ENCODE measurements around the gene PDLIM7.

Gene PDLIM7

DNA sequence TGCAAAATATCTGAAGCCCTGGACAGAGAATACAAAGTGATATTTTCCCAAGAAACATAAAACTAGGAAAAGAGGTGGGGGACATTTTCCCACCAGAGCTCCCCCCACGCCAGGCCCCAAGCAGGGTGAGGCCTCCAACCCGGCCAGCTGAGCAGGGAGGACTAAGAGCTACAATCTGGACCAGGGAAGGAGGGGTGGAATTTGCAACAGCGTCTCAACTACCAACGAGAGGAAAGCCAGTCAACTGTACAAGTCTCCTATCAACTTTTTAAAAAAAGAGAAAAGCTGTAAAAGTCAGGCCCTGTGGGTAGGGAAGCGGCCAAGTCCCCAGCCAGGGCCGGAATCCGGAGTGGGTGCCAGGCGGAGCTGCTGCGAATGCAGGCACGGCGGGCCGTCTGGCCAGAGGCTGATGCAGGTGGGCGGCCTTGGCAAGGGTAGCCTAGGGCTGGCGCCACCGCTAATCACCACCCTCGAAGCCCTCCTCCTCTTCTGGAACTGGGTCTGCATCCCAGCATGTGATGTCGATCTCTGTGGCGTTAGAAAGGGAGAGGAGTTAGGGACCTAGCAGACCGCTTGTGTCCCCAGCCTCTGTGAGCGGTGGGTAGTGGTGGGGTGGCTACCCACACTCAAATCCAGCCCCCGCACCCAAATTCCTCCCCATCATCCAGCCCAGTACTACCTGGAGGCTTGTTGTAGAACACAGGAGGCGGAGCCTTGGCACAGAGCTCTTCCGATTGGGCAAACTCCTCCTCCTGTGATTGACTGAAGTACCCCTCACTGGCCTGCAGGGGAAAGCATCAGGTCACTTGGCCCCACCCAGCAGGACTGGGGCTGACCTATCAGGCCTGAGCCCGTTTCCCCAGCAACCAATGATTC is 40.2 kb downstream of the PDLIM7 start:
- peak; percentile 98 for DNase-seq (ENCODE audit: low read depth)

DNA sequence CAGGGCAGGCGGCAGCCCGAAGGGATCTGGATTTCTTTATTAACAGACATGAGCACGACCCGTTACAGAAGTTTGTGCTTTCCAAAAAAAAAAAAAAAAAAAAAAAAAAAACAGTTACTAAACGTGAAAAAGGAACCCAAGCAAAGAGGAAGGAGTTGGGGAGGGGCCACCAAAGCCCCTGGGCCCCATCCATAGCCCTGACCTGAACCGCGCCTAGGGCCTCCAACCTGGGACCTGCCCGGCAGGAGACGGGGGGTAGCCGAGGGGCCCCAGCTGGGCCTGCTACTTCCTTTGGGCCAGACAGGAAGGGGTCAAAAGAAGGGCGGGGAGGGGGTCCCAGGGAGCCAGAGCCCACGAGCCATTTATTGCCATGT is 40.8 kb downstream of the PDLIM7 start:
- DNase-seq (ENCODE audit: low read depth) = no peak

DNA sequence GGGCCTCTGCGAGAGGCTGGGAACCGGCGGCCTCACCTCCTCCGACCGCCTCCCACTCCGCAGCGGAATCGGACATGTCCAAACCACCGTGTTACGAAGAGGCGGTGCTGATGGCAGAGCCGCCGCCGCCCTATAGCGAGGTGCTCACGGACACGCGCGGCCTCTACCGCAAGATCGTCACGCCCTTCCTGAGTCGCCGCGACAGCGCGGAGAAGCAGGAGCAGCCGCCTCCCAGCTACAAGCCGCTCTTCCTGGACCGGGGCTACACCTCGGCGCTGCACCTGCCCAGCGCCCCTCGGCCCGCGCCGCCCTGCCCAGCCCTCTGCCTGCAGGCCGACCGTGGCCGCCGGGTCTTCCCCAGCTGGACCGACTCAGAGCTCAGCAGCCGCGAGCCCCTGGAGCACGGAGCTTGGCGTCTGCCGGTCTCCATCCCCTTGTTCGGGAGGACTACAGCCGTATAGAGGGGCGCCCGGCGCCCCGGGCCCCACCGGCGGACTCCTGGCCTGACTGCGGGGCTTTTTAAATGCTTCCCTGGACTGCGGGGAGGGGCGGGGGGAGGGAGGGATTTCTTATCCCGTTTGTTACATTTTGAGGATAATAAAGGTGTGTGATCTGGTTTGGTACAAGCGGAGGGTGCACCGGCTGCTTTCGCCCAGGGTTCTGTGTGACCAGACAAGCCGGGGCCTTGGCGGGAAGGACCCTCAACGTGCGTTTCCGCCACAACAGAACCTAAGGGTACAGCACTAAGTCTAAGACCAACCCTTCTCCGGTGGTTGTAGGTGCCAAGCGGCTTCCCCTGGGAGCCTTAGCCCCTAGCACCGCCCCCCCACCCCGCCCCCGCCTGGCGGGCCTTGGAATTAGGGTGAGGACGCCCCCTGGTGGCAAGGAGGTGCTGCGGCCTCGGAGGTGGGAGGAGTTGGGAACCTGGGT is 41.5 kb downstream of the PDLIM7 start:
- peak; percentile 78 for DNase-seq (ENCODE audit: low read depth)

DNA sequence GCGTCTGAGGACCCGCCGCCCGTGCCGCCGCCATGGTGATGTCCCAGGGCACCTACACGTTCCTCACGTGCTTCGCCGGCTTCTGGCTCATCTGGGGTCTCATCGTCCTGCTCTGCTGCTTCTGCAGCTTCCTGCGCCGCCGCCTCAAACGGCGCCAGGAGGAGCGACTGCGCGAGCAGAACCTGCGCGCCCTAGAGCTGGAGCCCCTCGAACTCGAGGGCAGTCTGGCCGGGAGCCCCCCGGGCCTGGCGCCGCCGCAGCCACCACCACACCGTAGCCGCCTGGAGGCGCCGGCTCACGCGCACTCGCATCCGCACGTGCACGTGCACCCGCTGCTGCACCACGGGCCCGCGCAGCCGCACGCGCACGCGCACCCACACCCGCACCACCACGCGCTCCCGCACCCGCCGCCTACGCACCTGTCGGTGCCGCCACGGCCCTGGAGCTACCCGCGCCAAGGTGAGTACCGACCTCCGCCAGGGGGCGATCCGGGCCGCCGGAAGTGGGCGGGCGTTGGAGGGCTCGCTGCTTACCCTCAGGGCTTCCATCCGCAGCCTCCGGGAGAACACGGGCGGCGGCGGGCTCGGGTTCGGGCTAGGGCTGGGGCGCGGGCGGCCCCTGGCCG is 42.3 kb downstream of the PDLIM7 start:
- peak; percentile 40 for DNase-seq (ENCODE audit: low read depth)

DNA sequence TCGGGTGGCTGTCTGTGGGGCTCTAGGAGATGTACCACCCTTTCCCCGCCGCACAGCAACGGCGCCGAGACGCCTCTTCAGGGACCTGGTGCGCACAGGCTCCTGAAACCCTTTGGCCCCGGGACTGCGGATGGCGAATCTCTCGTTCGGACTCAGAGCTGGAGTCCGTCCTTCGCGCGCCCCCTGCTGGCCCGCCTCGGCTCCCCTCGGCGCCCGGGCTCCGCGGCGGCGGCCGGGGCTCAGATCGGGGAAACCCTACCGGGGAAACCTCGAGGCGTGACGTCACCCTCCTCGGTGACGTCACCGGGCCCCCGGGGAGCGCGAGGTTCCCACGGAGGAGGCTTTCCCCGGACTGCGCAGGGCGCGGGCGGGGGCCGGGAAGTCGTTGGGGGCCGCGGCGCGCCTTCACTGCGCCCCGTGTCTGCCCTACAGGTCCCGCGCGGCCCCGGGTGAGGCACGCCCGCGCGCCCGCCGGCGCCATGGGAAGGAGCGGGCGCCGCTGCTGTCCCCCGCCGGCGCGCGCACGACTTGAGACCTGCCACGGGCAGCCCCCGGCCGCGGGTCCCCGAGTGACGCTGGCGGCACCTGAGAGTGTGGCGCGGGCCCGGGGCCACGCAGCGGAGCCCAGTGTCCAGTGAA is 42.9 kb downstream of the PDLIM7 start:
- peak; percentile 71 for DNase-seq (ENCODE audit: low read depth)

DNA sequence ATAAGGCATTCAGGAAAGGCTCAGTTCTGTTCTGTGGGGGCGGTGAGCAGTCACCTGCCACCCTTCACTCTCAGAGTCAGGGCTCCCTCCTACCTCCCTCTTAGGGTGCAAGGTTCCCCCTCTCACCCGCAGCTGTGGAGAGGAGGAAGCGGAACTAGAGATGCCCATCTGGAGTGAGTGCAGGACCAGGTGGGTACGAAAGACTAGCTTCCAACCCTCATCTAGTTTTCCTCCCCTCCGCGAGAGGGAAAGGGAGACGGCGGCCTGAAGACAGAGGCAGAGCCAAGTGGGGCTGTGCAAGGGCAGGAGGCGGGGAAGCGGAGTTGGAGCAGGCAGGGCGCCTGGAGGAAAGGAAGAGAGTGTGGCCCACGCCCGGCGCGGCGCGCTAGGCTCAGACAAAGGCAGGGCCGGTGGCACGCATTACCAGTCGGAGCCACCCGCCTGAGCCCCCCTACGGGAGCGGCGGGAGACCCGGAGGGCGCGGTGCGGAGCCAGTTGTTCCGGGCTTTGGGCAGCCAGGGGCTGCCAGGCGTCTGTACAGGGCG is 43.5 kb downstream of the PDLIM7 start:
- DNase-seq (ENCODE audit: low read depth) = no peak

DNA sequence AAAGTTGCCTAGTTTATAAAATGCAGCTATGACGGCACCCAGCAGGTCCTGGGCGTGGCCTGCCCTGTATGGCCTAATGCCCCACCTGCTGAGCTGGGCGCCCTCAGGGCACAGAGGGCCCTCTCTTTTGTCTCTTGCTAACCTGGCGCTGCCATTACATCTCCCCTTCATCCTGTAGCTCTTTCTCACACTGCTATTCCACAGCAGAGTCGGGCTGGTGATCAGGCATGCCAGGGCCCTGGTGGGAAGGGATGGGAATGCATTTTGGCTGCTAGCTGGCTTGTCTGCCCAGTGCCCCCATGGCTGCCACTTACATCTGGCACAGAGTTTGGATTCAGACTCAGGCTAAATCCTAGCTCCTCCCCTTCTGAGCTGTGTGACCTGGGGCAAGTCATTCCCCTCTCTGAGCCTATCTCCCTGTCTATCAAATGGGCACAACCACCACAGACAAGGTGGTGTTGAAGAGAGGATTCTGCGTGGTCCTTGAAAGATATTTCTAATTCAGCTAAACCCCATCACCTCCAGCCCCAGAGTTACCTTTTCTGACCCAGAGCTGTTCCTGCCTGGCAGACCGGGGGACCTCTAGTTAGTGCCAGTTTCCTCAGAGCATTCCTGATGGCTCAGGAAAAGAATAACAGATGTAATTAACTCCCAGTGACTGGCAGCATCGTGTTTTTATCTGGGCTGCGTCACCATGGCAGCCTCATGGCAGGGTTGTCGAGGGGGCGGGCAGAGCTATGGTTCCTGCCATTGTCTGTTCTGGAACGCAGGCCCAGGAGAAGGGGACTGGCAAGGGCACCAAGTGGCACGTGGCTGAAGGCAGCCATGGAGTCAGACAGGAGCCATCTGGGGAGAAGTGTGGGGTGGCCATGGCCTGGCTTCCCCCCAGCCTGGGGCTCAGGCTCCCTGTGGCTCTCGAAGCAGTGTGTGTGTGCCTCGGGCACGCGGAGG is 44.4 kb downstream of the PDLIM7 start:
- DNase-seq (ENCODE audit: low read depth) = no peak

DNA sequence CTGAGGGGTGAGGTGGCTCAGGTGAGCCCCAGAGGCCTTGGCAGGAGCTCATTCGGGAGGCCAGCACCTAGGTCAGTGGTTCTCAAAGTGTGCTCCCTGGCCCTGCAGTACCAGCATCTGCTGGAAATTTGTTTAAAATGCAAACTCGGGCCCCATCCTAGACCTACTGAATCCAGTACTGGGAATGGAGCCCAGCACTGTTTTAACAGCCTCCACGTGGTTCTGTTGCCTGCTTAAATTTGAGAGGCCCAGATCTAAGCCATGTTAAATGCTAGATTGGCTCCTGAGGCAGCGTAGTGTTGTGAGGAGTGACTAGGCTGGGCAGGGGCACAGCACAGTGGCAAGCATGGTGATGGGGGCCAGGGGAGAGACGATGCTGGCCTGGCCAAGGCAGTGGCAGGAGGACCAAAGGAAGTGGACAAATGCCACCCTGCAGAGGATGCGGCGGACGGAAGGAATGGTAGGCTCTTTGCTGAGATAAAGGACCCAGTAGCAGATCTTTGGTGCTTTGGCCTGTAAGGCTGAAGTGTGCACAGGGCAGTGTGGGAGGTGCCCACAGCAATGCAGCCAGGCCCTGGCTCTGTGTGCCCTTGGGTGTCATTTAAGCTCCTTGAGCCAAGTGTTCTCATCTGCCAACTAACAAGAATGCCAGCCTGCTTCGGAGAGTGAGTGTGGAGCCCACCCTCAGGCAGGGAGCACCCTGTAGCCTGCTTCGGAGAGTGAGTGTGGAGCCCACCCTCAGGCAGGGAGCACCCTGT is 46.6 kb downstream of the PDLIM7 start:
- DNase-seq (ENCODE audit: low read depth) = no peak

DNA sequence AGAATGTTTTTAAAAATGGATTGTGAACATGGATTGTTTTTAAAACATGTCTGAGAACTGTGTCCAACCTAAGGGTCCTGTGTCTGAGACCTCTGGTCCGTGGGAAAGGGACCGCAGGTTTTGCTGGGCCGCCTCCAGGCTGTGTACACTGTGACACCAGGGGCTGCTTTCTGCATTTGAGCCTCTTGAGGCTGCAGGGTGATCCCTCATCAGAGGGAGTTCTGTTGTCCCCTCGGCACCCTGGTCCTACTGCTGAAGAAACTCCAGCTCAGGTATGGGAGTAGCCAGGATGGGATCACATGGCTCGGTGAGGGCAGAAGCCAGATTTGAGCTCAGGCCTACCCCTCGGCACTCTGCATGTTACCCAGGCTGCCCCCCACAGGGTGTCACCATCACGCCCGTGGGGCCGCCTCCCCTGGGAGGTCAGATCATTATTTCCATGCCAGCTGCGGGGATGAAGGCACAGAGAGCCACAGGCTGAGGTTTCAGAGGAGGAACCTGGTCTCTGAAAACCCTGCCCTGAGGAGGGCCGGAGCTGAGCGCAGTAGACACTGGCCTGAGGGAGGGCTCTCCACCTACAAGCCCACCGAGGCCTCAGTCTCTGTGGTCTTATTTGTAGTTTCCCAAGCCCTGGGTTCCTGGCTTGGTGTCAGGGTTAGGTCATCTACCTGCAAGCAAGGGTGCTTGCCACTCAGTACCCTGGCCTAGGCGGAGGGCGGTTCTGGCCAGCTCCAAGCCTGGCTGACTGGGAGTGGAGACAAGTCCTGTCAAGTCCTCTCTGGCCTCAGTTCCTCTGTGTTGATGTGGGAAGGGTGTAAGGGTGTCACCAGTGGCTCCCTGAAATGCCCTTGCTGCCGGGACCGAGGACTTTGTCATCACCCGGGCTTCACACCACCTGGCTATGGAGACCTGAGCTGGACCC is 48.0 kb downstream of the PDLIM7 start:
- no peak for DNase-seq (ENCODE audit: low read depth)

DNA sequence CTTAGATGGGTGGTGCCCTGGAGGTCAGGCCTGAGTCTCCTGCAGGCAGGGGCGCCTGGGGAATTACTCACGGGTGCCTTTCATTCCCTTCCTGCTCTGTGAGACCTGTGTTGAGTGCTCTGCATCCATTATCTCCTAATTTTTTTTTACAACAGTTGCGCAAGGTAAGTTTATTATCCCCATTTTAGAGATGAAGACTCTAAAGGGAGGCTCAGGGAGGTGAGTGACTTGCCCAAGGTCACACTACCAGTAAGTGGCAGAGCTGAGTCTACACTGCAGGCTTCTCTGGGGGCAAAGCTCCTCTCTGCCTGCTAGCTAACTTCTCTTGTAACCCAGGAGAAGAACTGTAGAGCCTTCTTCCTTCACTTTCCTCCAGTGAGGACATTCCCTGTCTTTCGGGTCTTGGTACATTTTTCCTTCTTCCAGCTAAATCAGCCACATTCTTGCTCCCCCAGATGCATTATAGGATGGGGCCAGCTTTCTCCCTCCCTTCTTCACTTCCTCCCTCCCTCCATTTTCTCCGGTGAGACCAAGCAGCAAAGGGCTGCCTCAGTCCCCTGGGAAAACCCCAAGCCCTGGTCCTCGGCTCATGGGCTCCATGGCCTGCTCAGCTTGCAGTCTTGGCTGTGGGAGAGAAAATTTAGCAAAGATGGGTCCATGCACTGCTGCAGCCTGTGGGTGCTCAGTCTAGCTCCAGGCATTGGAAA is 49.0 kb downstream of the PDLIM7 start:
- no peak for DNase-seq (ENCODE audit: low read depth)

DNA sequence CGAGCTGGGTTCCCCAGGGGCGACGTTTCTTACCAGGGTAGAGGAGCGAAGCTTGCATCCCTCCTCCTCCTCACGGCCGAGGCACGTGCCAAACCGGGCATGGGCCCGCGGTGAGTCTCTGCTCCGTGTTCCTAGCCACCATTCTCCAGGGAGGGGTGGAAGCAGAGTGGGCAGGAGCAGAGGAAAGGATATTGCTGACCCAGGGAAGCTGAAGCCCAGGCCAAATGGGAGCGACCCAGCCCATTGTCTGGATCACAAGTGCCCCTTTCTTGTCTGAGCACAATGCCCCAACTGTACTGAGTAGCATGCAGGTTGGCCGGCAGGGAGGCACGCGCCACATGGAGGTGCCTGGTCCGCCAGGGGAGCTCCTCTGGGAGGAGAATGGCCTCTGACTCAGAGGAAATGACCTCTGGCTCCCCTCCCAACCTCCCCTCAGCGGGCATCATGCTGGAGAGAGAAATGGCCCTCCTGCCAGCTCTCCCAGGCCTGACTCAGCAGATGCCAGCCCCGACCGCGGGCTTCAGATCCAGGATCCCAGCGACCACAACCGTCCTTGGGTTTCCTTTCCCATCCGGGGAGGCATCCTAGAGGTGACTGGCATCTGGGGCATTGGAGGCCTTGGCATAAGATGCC is 49.7 kb downstream of the PDLIM7 start:
- peak; percentile 88 for DNase-seq (ENCODE audit: low read depth)

DNA sequence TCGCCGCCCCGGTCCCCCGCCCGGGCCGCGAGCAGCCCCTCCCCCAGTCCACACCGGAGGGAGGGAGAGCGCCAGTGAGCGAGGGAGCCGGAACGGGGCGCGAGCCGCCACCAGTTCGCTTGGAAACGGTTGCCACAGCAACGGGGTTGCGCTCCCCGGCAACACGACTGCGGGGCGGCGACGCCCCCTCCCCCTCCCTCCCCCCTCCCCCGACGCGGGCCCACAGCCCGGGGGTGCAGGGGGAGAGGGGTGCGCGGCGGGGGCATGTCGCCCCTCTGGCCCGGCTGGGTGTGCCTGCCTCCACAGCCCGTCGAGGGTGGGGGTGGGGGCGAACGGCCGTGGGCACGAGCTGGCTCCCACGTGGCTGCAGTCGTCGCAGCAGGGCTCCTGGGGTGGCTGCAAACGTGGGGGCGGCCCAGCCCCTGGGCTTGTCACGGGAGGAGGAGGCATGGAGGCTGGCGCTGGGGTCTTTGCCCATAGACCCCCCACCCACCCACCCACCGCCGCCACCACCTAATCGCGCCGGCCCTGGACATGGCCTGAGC is 50.3 kb downstream of the PDLIM7 start:
- DNase-seq (ENCODE audit: low read depth) = peak; percentile 36

DNA sequence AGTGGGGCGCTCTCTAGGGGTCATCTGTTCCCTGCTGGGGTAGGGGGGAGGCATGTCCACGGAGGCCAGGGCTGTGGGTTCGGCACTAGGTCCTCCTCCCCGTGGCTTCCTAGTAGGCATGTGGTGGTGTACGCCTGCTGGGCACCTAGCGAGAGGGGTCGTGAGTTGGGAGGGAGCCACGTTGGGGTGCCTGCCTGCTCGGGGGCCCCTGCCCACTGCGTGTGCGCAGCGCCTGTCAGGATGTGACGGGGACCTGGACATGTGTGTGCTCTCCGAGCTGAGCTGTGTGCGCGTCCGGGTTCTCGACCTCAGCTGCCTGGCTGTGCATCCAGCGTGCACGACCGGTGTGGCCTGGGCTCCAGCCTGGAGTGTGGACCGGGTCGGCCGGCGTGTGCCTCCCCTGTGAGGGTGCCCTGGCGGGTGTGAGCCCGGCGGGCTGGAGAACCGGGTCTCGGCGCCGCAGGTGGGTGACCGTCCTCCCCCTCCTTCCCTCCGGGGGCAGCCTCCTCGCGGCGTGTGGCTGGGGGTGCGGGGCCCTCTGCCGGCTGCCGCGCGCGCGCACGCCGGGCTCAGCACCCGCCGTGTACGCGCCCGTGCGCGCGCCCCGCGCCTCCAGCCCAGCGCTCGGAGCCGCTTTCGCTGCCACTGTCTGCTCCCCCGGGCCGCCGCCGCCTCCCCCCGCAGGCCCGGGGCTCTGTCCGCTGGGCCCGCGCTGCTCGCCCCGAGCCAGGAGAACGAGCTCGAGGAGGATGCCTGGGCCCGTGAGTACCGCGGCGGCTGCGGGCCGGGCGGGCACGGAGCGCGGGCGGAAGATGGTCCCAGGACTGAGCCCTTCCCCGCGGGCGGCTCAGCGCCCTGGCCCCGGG is 51.0 kb downstream of the PDLIM7 start, which contains the start of gene PRR7:
Gene PRR7 (plus strand): TSS at position 615 of the 866 bp plus-strand sequence. CDS start 8,254 bp downstream, outside the sequence.
- DNase-seq (ENCODE audit: low read depth) = peak; percentile 62

DNA sequence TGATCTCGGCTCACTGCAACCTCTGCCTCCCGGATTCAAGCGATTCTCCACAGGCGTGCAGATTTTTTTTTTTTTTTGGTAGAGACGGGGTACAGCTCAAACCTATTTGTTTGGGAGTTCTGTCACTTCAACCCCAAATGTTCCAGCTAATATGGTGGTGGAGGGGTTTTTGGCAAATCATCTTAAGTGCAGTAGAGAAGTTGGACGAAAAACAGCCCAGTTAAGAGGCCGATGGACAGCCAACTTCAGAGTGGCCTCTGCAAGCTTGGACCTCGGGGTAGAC is 51.5 kb downstream of the PDLIM7 start:
- no peak for DNase-seq (ENCODE audit: low read depth)

DNA sequence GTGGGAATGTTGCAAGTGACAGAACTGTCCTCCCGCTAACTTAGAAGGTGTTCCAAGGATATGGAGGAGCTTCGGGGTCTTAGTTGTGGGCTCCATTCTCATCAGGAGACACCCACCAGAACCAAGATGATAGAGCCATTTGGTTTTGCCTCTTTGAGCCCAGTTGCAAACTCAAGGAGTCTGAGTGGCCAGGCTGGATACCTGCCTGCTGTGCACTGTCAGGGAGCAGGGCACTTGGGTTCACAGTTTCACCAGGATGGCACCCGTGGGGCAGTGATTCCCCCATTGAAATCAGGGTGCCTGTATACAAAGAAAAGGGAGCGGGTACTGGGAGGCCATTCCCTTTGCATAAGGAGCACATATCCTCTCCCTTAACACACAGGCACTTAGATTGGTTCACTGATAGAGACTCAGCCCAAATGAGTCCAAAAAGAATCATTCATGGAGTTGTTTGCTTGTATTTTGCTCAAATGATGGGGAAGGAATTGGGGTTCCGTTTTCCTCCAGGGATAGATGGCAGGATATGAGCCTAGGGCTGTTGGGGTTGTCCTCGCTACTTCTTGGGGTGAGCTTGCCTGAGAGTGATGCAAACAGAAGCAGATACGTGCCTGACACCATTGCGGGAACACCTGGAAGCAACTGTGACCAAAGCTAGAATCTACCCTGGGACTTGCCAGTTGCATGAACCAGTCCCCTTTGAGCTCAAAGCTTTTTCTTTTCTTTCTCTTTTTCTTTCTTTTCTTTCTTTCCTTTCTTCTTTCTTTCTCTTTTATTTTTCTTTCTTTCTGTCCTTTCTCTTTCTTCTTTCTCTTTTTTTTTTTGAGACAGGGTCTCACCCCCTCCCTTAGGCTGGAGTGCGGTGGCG is 52.1 kb downstream of the PDLIM7 start:
- DNase-seq (ENCODE audit: low read depth) = no peak

All from amniotic epithelial cell (primary cell).